Uterus (tissue), 4 donors: Measurements from ENCODE around the gene TRAPPC6A. TPM values are rescaled to one million over a fixed set of nuclear protein-coding genes. Genes with fewer than 3 reads are reported as not detected.
A peak's percentile ranks its signal among the peaks of the same experiment; 100 is the strongest.

Source experiments
- DNase-seq, 2 donors: peaks; one replicate each; pipeline ENCODE4 v3.0.0-alpha.2; 2019 to 2020
- H3K27ac ChIP-seq, 2 donors: fragments of 200-600 bp; sonication (generic); 1 replicate in 1 of 2; 2 replicates in 1 of 2; pipeline ENCODE4 v1.5.1; 2016 to 2018
- H3K27me3 ChIP-seq, 2 donors: fragments of 200-600 bp; sonication (generic); one replicate each; pipeline ENCODE4 v1.5.1; 2018 to 2019; ENCODE audit warnings: control low read depth in 1 of 2
- H3K36me3 ChIP-seq, 2 donors: fragments of 200-600 bp; sonication (generic); one replicate each; pipeline ENCODE4 v1.5.1; 2019; ENCODE audit warnings: control low read depth in 1 of 2
- H3K4me1 ChIP-seq, 2 donors: fragments of 200-600 bp; sonication (generic); one replicate each; pipeline ENCODE4 v1.5.1; 2018 to 2019; ENCODE audit warnings: control low read depth in 1 of 2
- H3K4me3 ChIP-seq, 2 donors: fragments of 200-600 bp; sonication (generic); 1 replicate in 1 of 2; 2 replicates in 1 of 2; pipeline ENCODE4 v1.5.1; 2018 to 2019; ENCODE audit warnings: mild to moderate bottlenecking in 1 of 2
- H3K9me3 ChIP-seq, 2 donors: fragments of 200-600 bp; sonication (generic); one replicate each; pipeline ENCODE4 v1.5.1; 2019; ENCODE audit warnings: control low read depth in 1 of 2
- POLR2A ChIP-seq, 2 donors: fragments of 450-650 bp; IDR thresholded peaks; one replicate each; pipeline ENCODE4 v1.6.1; 2016; ENCODE audit warnings: antibody characterized with exemption in 2 of 2, mild to moderate bottlenecking in 1 of 2, moderate library complexity in 1 of 2
- intact Hi-C: fragments of 100-400 bp; cut with DNase I; formaldehyde crosslinking; loops from one replicate; pipeline ENCODE4 v1.15.1; 2023; ENCODE audit warnings: low total_unique reads
- total RNA-seq, 4 donors: library from RNA; depleted of rRNA in 3 of 4; stranded (reverse); fragments of >200 nt in 3 of 4; gene quantifications; one replicate each; pipeline versions ENCODE4 v1.1.0 to v1.2.4, GENCODE V29; 2014 to 2023
- TF ChIP-seq, protein P1 (sequence below), 4 experiments: fragments of 200-600 bp in 2 of 4; fragments of 450-650 bp in 2 of 4; sonication (generic) in 2 of 4; IDR thresholded peaks; one replicate each; pipeline ENCODE4 v1.5.1; 2016 to 2019; ENCODE audit warnings: antibody characterized with exemption in 4 of 4, mild to moderate bottlenecking in 2 of 4, moderate library complexity in 1 of 4
- donor health status: DM: yes; HTN: yes; CAD: no.

TRAPPC6A gene
- total RNA-seq, 4 donors from 2014 or later: 4.1 to 25.9 (median 16.5) TPM

GRCh38 chr19:45128146-45128545 lies 49.9 kb downstream of the TRAPPC6A start:
- no peaks in the 10 kb centered on the region for H3K9me3 ChIP-seq
- no peak for DNase-seq
- TF ChIP-seq, protein P1, sequence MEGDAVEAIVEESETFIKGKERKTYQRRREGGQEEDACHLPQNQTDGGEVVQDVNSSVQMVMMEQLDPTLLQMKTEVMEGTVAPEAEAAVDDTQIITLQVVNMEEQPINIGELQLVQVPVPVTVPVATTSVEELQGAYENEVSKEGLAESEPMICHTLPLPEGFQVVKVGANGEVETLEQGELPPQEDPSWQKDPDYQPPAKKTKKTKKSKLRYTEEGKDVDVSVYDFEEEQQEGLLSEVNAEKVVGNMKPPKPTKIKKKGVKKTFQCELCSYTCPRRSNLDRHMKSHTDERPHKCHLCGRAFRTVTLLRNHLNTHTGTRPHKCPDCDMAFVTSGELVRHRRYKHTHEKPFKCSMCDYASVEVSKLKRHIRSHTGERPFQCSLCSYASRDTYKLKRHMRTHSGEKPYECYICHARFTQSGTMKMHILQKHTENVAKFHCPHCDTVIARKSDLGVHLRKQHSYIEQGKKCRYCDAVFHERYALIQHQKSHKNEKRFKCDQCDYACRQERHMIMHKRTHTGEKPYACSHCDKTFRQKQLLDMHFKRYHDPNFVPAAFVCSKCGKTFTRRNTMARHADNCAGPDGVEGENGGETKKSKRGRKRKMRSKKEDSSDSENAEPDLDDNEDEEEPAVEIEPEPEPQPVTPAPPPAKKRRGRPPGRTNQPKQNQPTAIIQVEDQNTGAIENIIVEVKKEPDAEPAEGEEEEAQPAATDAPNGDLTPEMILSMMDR (IDR thresholded peaks at IDR 0.05): no peak
- TF ChIP-seq POLR2A (IDR thresholded peaks at IDR 0.05): no peak
- H3K27me3 ChIP-seq: no peaks in the 10 kb centered on the region
- intact Hi-C loops: no loop called here
- no peaks in the 10 kb centered on the region for H3K36me3 ChIP-seq
- no peak overlapping the region for H3K4me3 ChIP-seq
- H3K4me1 ChIP-seq: no peaks in the 10 kb centered on the region
- H3K27ac ChIP-seq: no peak overlapping the region

DNA sequence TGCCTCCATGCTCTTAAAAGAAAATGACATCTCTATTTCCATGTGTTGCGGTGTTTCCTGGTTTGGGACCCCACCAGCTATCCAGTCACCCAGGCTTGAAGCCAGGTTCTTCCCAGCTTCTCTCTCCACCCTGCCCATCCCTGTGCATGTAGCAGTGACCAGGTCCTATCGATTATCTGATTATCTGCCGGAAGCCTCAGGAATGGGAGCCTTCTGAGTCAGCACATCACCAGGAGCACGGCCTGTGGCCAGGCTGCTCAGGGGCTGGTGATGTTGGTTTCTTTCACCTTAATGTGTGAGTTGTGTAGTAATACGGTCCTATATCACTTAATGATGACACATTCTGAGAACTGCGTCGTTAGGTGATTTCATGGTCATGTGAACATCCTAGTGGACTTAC lies 51.4 kb downstream of the TRAPPC6A start:
- H3K36me3 ChIP-seq: no peaks in the 10 kb centered on the region
- no peaks in the 10 kb centered on the region for H3K9me3 ChIP-seq
- no peak for DNase-seq
- H3K4me1 ChIP-seq: no peaks in the 10 kb centered on the region
- intact Hi-C loops: no loop called here
- no peak overlapping the region for H3K4me3 ChIP-seq
- TF ChIP-seq POLR2A (IDR thresholded peaks at IDR 0.05): no peak
- TF ChIP-seq, protein P1 (IDR thresholded peaks at IDR 0.05): no peak
- no peaks in the 10 kb centered on the region for H3K27me3 ChIP-seq
- H3K27ac ChIP-seq: no peak overlapping the region

DNA sequence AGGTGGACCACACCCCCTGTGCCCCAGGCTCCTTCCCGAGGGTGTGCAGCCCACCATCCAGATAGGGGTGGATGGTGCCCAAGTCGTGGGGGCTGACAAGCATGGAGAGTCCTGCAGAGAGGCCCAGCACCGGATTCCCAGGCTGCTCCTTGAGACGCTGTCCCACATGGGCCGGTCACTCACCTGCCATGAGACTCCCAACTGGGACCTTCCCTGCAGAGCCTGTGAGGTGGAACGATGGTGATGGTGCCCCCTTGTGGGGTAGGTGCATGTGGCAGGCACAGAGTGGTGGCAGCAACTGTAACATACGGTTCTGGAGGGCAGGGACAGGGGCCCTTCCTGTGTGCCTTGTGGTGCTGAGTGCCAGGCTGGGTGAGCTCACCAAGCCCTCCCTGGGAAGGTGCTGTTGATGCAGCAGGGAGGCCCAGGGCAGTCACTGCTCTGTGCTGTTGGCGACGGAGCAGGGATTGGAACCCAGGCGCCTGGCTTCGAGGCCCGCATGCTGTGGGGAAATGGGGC lies 52.0 kb downstream of the TRAPPC6A start:
- Histone ChIP-seq H3K4me3 (no peak overlapping the region), H3K27ac (no peak overlapping the region), H3K9me3 (no peaks in the 10 kb centered on the region), H3K4me1 (no peaks in the 10 kb centered on the region), H3K36me3 (no peaks in the 10 kb centered on the region), H3K27me3 (no peaks in the 10 kb centered on the region)
- no peak for TF ChIP-seq POLR2A (IDR thresholded peaks at IDR 0.05)
- TF ChIP-seq, protein P1 (IDR thresholded peaks at IDR 0.05): peak in 2 of 4 experiments; percentile 17 to 22
- intact Hi-C loops: no loop called here
- peak in 1 of 2 donors; percentile 27 for DNase-seq

DNA sequence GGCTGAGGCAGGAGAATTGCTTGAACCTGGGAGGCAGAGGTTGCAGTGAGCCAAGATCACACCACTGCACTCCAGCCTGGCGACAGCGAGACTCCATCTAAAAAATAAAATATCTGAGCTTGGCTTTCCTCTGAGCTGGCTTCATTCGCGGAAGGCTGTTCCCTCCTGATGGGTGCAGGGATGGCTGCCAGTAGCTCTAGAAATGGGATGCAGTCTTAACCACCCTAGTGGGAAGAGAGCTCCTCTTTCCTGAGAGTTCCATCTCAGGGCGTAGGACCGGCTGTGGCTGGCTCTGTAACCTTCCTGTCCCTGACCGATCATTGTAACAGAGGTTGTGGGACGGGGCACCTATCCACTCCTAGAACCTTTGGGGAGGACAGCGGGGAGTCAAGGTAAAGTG lies 52.7 kb downstream of the TRAPPC6A start:
- Histone ChIP-seq H3K27ac (no peak overlapping the region), H3K36me3 (no peaks in the 10 kb centered on the region), H3K4me3 (no peak overlapping the region), H3K9me3 (no peaks in the 10 kb centered on the region), H3K4me1 (no peaks in the 10 kb centered on the region), H3K27me3 (no peaks in the 10 kb centered on the region)
- TF ChIP-seq, protein P1 (IDR thresholded peaks at IDR 0.05): no peak
- TF ChIP-seq POLR2A (IDR thresholded peaks at IDR 0.05): no peak
- intact Hi-C loops: no loop called here
- no peak for DNase-seq

DNA sequence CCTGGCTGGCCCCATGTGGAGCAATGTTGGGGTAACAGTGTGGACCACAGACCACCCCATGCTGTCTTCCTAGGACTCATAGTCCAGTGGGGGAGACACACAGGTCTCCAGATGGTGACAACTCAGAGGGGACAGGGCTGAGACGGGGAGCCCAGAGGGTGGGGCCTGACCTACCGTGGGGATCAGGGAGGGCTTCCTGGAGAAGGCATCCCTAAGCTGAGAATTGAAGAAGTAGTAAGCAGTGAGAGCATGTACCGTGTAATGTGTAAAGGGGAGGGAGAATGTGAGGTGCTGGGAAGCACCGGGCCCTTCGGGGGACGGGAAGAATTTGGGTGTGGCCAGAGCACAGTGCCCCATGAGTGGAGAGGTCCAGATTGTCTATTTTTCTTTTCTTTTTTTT lies 54.0 kb downstream of the TRAPPC6A start:
- no peak for DNase-seq
- no peak overlapping the region for H3K4me3 ChIP-seq
- intact Hi-C loops: no loop called here
- no peak overlapping the region for H3K27ac ChIP-seq
- H3K36me3 ChIP-seq: no peaks in the 10 kb centered on the region
- no peaks in the 10 kb centered on the region for H3K4me1 ChIP-seq
- H3K27me3 ChIP-seq: no peaks in the 10 kb centered on the region
- TF ChIP-seq, protein P1 (IDR thresholded peaks at IDR 0.05): no peak
- no peak for TF ChIP-seq POLR2A (IDR thresholded peaks at IDR 0.05)
- no peaks in the 10 kb centered on the region for H3K9me3 ChIP-seq
